MM.1S (cell line): ENCODE data around the gene CRIP2.

Experiments used
- DNase-seq: peaks from one replicate; pipeline ENCODE4 v3.0.0-alpha.2; 2015
- H2AFZ ChIP-seq: fragments of 300-600 bp; sonication (generic); 2 replicates; pipeline ENCODE4 v1.6.0; 2016; ENCODE audit warnings: antibody characterized with exemption, low read length
- H3F3A ChIP-seq: fragments of 300-600 bp; sonication (generic); 2 replicates; pipeline ENCODE4 v1.6.1; 2016; ENCODE audit warnings: mild to moderate bottlenecking, antibody characterized with exemption, low read length, moderate library complexity, mixed read lengths; ENCODE audit not compliant: insufficient read depth
- H3K27ac ChIP-seq: fragments of 300-600 bp; sonication (generic); 2 replicates; pipeline ENCODE4 v1.5.1; 2016; ENCODE audit warnings: mild to moderate bottlenecking, low read length
- H3K27me3 ChIP-seq: fragments of 300-600 bp; sonication (generic); replicated peaks from 2 replicates; pipeline ENCODE4 v1.6.0; 2016; ENCODE audit warnings: low read length; ENCODE audit not compliant: insufficient read depth
- H3K36me3 ChIP-seq: fragments of 300-600 bp; sonication (generic); replicated peaks from 2 replicates; pipeline ENCODE4 v1.6.1; 2016; ENCODE audit warnings: mild to moderate bottlenecking, low read length, mixed read lengths; ENCODE audit not compliant: insufficient read depth
- H3K4me1 ChIP-seq: fragments of 300-600 bp; sonication (generic); 2 replicates; pipeline ENCODE4 v1.6.1; 2016; ENCODE audit warnings: low read length, mixed read lengths
- H3K4me2 ChIP-seq: fragments of 300-600 bp; sonication (generic); 2 replicates; pipeline ENCODE4 v1.6.0; 2016; ENCODE audit warnings: low read depth, low read length
- H3K4me3 ChIP-seq: fragments of 300-600 bp; sonication (generic); 2 replicates; pipeline ENCODE4 v1.5.1; 2016; ENCODE audit warnings: low read length, mixed read lengths
- H3K79me2 ChIP-seq: fragments of 300-600 bp; sonication (generic); 2 replicates; pipeline ENCODE4 v1.6.1; 2016; ENCODE audit warnings: mixed run types, low read length, mixed read lengths
- H3K9ac ChIP-seq: fragments of 300-600 bp; sonication (generic); 2 replicates; pipeline ENCODE4 v1.6.1; 2016; ENCODE audit warnings: low read length, mixed read lengths
- H3K9me2 ChIP-seq: fragments of 300-600 bp; sonication (generic); replicated peaks from 2 replicates; pipeline ENCODE4 v1.6.1; 2016; ENCODE audit warnings: mild to moderate bottlenecking, low read length, mixed read lengths; ENCODE audit not compliant: insufficient read depth
- H3K9me3 ChIP-seq: fragments of 300-600 bp; sonication (generic); replicated peaks from 2 replicates; pipeline ENCODE4 v1.6.1; 2016; ENCODE audit warnings: mild to moderate bottlenecking, low read length, mixed read lengths; ENCODE audit not compliant: insufficient read depth
- H4K20me1 ChIP-seq: fragments of 300-600 bp; sonication (generic); 2 replicates; pipeline ENCODE4 v1.6.1; 2016; ENCODE audit warnings: mild to moderate bottlenecking, low read length, moderate library complexity, mixed read lengths; ENCODE audit not compliant: insufficient read depth
- EZH2 ChIP-seq: fragments of 300-600 bp; sonication (generic); optimal IDR thresholded peaks from 2 replicates; pipeline ENCODE3; 2017; ENCODE audit warnings: low read depth, mild to moderate bottlenecking, antibody characterized with exemption, low read length, mixed read lengths
- EZH2phosphoT487 ChIP-seq: fragments of 300-600 bp; sonication (generic); IDR thresholded peaks from 2 replicates; pipeline ENCODE4 v1.6.1; 2018; ENCODE audit warnings: antibody characterized with exemption, low read length
- TF ChIP-seq, protein P1 (sequence below): fragments of 300-600 bp; sonication (generic); IDR thresholded peaks from 2 replicates; pipeline ENCODE4 v1.5.1; 2016; ENCODE audit warnings: antibody characterized with exemption, low read length, mixed read lengths

Gene CRIP2

GRCh38 chr14:105483300-105484068, 8.9 kb downstream of the CRIP2 start:
- Histone ChIP-seq H3K9ac (no peak overlapping the region), H2AFZ (no peak overlapping the region), H3K9me3 (no peaks in the 10 kb centered on the region), H3K36me3 (no peaks in the 10 kb centered on the region), H3K4me2 (no peak overlapping the region), H3K4me3 (no peak overlapping the region), H4K20me1 (no peaks in the 10 kb centered on the region), H3K27me3 (peaks cover 21% of the 10 kb centered on the region; the same call in 1 of the 2 replicates), H3F3A (no peaks in the 10 kb centered on the region), H3K9me2 (no peaks in the 10 kb centered on the region), H3K79me2 (peaks cover 7% of the 10 kb centered on the region), H3K27ac (no peak overlapping the region), H3K4me1 (peaks cover 8% of the 10 kb centered on the region; the same call in 1 of the 2 replicates)
- TF ChIP-seq, protein P1, sequence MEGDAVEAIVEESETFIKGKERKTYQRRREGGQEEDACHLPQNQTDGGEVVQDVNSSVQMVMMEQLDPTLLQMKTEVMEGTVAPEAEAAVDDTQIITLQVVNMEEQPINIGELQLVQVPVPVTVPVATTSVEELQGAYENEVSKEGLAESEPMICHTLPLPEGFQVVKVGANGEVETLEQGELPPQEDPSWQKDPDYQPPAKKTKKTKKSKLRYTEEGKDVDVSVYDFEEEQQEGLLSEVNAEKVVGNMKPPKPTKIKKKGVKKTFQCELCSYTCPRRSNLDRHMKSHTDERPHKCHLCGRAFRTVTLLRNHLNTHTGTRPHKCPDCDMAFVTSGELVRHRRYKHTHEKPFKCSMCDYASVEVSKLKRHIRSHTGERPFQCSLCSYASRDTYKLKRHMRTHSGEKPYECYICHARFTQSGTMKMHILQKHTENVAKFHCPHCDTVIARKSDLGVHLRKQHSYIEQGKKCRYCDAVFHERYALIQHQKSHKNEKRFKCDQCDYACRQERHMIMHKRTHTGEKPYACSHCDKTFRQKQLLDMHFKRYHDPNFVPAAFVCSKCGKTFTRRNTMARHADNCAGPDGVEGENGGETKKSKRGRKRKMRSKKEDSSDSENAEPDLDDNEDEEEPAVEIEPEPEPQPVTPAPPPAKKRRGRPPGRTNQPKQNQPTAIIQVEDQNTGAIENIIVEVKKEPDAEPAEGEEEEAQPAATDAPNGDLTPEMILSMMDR: no peak
- TF ChIP-seq EZH2phosphoT487: no peak
- no peak for TF ChIP-seq EZH2
- DNase-seq: no peak

GRCh38 chr14:105484069-105484996, 9.7 kb downstream of the CRIP2 start:
- H3K36me3 ChIP-seq: no peaks in the 10 kb centered on the region
- peaks cover 19% of the 10 kb centered on the region; the same call in 1 of the 2 replicates for H3K27me3 ChIP-seq
- peaks cover 3% of the 10 kb centered on the region; the same call in 1 of the 2 replicates for H3F3A ChIP-seq
- H3K4me1 ChIP-seq: peaks cover 16% of the 10 kb centered on the region; the same call in 1 of the 2 replicates
- H3K79me2 ChIP-seq: peaks cover 16% of the 10 kb centered on the region
- H2AFZ ChIP-seq: no peak overlapping the region
- H4K20me1 ChIP-seq: no peaks in the 10 kb centered on the region
- H3K9me2 ChIP-seq: no peaks in the 10 kb centered on the region
- H3K4me2 ChIP-seq: no peak overlapping the region
- TF ChIP-seq EZH2phosphoT487: no peak
- TF ChIP-seq, protein P1: no peak
- TF ChIP-seq EZH2: no peak
- no peak overlapping the region for H3K9ac ChIP-seq
- no peak for DNase-seq
- H3K9me3 ChIP-seq: no peaks in the 10 kb centered on the region
- no peak overlapping the region for H3K4me3 ChIP-seq
- no peak overlapping the region for H3K27ac ChIP-seq

GRCh38 chr14:105484997-105485393, 10.4 kb downstream of the CRIP2 start:
- Histone ChIP-seq H3K4me1 (peaks cover 17% of the 10 kb centered on the region; the same call in 1 of the 2 replicates), H4K20me1 (no peaks in the 10 kb centered on the region), H3K9ac (no peak overlapping the region), H3K9me2 (no peaks in the 10 kb centered on the region), H3K4me3 (no peak overlapping the region), H3K27me3 (peaks cover 12% of the 10 kb centered on the region; the same call in 1 of the 2 replicates), H2AFZ (no peak overlapping the region), H3K9me3 (no peaks in the 10 kb centered on the region), H3K79me2 (peaks cover 16% of the 10 kb centered on the region), H3K36me3 (no peaks in the 10 kb centered on the region), H3K4me2 (no peak overlapping the region), H3F3A (peaks cover 8% of the 10 kb centered on the region; the same call in 1 of the 2 replicates), H3K27ac (no peak overlapping the region)
- TF ChIP-seq, protein P1: no peak
- no peak for TF ChIP-seq EZH2
- TF ChIP-seq EZH2phosphoT487: no peak
- no peak for DNase-seq
